Gastrocnemius medialis (tissue), 4 donors: ENCODE results near the gene ZFP3.

Experiments used
- CTCF ChIP-seq, 5 experiments: fragments of 450-650 bp in 3 of 5; fragments of 200-600 bp in 2 of 5; sonication (generic) in 2 of 5; IDR thresholded peaks in 4 of 5; conservative IDR thresholded peaks in 1 of 5; 1 replicate in 4 of 5; 2 replicates in 1 of 5; pipeline ENCODE4 v1.5.1; 2016 to 2019; ENCODE audit warnings: antibody characterized with exemption in 5 of 5, mild to moderate bottlenecking in 3 of 5, moderate library complexity in 3 of 5
- POLR2A ChIP-seq, 2 donors: fragments of 450-650 bp; IDR thresholded peaks; one replicate each; pipeline ENCODE4 v1.6.1; 2017; ENCODE audit warnings: antibody characterized with exemption in 2 of 2, mild to moderate bottlenecking in 2 of 2, moderate library complexity in 2 of 2

GRCh38 chr17:5123343-5124124 lies 45.3 kb downstream of the ZFP3 start:
- TF ChIP-seq CTCF (IDR thresholded peaks at IDR 0.05 in 4 of 5, conservative IDR thresholded peaks at IDR 0.05 in 1 of 5): no peak
- no peak for TF ChIP-seq POLR2A (IDR thresholded peaks at IDR 0.05)
